Stomach (tissue), 9 donors: ENCODE results near the gene THBS4. TPM values are rescaled to one million over a fixed set of nuclear protein-coding genes. Genes with fewer than 3 reads are reported as not detected.
A peak's percentile ranks its signal among the peaks of the same experiment; 100 is the strongest.

Experiments used
- DNase-seq, 2 donors: peaks; one replicate each; pipeline versions ENCODE4 v3.0.0 to v3.0.0-alpha.2; 2013 to 2019
- H3K27ac ChIP-seq, 5 donors: fragments of 200-600 bp in 4 of 5; sonication (generic) in 4 of 5; one replicate each; pipeline ENCODE4 v1.5.1; 2013 to 2019; ENCODE audit warnings: mild to moderate bottlenecking in 1 of 5, moderate library complexity in 1 of 5
- H3K27me3 ChIP-seq, 3 donors: fragments of 200-600 bp; sonication (generic); one replicate each; pipeline ENCODE4 v1.5.1; 2017 to 2019; ENCODE audit warnings: mixed run types in 1 of 3
- H3K36me3 ChIP-seq, 4 donors: fragments of 200-600 bp; sonication (generic); 1 replicate in 3 of 4; 2 replicates in 1 of 4; pipeline ENCODE4 v1.5.1; 2016 to 2019
- H3K4me1 ChIP-seq, 4 donors: fragments of 200-600 bp; sonication (generic); one replicate each; pipeline ENCODE4 v1.5.1; 2016 to 2019
- H3K4me3 ChIP-seq, 4 donors: fragments of 200-600 bp; sonication (generic) in 3 of 4; one replicate each; pipeline ENCODE4 v1.5.1; 2016 to 2019; ENCODE audit warnings: mild to moderate bottlenecking in 1 of 4
- H3K9me3 ChIP-seq, 4 donors: fragments of 200-600 bp; sonication (generic); one replicate each; pipeline ENCODE4 v1.5.1; 2016 to 2019
- EP300 ChIP-seq: sonication (generic); formaldehyde crosslinking; IDR thresholded peaks from one replicate; pipeline ENCODE4 v1.6.1; 2017; ENCODE audit warnings: antibody characterized with exemption
- POLR2A ChIP-seq, 4 donors: fragments of 450-650 bp; IDR thresholded peaks; one replicate each; pipeline ENCODE4 v1.6.1; 2016; ENCODE audit warnings: antibody characterized with exemption in 4 of 4, control low read depth in 2 of 4, mild to moderate bottlenecking in 1 of 4, moderate library complexity in 1 of 4
- POLR2AphosphoS5 ChIP-seq, 3 donors: sonication (generic); formaldehyde crosslinking; IDR thresholded peaks; one replicate each; pipeline ENCODE4 v1.6.1; 2016; ENCODE audit warnings: antibody characterized with exemption in 3 of 3
- WGBS, 5 donors: extraction: QIAGEN DNeasy Blood & Tissue Kit in 3 of 5; methylation state at CpG; one replicate each; pipeline versions ENCODE4 v1.1.5 to v1.1.7; 2013 to 2018; 5-methylcytosine and 5-hydroxymethylcytosine counted together
- intact Hi-C: fragments of 100-400 bp; cut with DNase I; formaldehyde crosslinking; loops from one replicate; pipeline ENCODE4 v1.15.1; 2023; ENCODE audit warnings: low total_unique reads
- polyA plus RNA-seq, 3 donors: library from polyadenylated mRNA; stranded (reverse); fragments of 200-250 nt; gene quantifications; one replicate each; pipeline ENCODE4 v1.2.3, GENCODE V29; 2013
- total RNA-seq, 5 donors: library from RNA; depleted of rRNA; stranded (reverse); fragments of >200 nt; gene quantifications; one replicate each; pipeline versions ENCODE4 v1.1.0 to v1.2.3, GENCODE V29; 2014 to 2016
- TF ChIP-seq, protein P1 (sequence below), 7 experiments: fragments of 450-650 bp in 4 of 7; fragments of 200-600 bp in 3 of 7; sonication (generic) in 3 of 7; IDR thresholded peaks; one replicate each; pipeline ENCODE4 v1.5.1; 2016 to 2019; ENCODE audit warnings: antibody characterized with exemption in 7 of 7, control low read depth in 2 of 7, mild to moderate bottlenecking in 1 of 7
- donor health status: healthy with polysubstance abuse.
- donor health status: Bipolar disorder and iron deficiency.
- donor health status: healthy.

Gene THBS4
- total and polyA plus RNA-seq, 8 donors, result 0.19 to 38.2 (median 6.7) TPM; not detected in 1

DNA sequence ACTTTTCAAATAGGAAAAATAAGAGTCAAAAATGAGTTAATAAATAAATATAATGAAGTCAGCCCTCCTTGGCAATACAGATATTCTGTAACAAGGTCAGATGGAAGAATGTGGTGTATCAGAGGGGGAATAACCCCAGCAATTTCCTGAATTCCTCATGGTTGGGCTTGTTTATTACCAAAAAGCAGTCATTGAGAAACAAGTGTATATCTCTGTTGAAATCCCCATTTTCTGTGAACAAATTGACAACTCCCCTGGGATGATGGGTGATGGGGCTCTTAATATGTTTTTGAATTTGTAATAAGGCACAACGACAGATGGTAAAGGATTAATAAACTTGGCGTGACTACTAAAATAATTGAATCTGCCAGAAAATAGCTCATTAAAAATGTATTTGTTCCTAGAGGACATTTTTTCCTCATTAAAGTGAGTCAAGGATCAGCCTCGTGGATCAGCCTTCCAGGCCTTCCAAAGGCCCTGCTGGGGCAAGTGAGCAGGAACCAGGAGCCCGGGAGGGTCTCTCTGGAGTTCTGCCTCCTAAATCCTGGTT, 34.2 kb downstream of the THBS4 start:
- H3K27ac ChIP-seq, result no peak overlapping the region

DNA sequence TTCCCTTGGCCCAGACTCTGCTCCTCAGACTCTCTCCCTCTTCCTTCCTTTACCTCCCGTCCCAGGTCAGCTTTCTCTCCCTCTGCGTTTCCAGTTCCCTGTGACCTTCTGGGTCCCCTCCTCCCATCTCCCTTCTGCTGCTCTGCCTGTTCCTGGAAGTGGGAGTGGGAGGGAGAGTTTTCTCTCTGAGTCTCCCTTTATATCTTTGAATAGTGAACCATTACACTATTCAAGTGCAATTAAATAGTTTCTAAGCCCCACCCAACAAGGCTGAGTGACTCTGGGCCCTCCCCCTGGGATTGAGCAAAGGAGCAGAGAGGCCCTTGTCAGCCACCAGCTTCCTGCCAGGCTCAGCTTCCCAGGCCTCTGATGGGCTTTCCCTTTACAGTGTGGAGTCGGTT, 34.8 kb downstream of the THBS4 start:
- H3K4me1 ChIP-seq, result peaks cover 0 to 4% (median 0%) of the 10 kb centered on the region in 4 donors
- H3K36me3 ChIP-seq, result no peaks in the 10 kb centered on the region
- H3K27ac ChIP-seq, result no peak overlapping the region
- no peak overlapping the region for H3K4me3 ChIP-seq
- H3K27me3 ChIP-seq, result no peaks in the 10 kb centered on the region
- DNase-seq, result peak in 1 of 2 donors; percentile 23
- 38 to 58% (median 51%) methylated on average over 3 of the region's 3 CpGs for WGBS, 5 donors
- no peaks in the 10 kb centered on the region for H3K9me3 ChIP-seq
- intact Hi-C loops, result no loop called here
- TF ChIP-seq POLR2AphosphoS5 (IDR thresholded peaks at IDR 0.05) (no peak), POLR2A (IDR thresholded peaks at IDR 0.05) (no peak), EP300 (no peak)
- TF ChIP-seq, protein P1, sequence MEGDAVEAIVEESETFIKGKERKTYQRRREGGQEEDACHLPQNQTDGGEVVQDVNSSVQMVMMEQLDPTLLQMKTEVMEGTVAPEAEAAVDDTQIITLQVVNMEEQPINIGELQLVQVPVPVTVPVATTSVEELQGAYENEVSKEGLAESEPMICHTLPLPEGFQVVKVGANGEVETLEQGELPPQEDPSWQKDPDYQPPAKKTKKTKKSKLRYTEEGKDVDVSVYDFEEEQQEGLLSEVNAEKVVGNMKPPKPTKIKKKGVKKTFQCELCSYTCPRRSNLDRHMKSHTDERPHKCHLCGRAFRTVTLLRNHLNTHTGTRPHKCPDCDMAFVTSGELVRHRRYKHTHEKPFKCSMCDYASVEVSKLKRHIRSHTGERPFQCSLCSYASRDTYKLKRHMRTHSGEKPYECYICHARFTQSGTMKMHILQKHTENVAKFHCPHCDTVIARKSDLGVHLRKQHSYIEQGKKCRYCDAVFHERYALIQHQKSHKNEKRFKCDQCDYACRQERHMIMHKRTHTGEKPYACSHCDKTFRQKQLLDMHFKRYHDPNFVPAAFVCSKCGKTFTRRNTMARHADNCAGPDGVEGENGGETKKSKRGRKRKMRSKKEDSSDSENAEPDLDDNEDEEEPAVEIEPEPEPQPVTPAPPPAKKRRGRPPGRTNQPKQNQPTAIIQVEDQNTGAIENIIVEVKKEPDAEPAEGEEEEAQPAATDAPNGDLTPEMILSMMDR (IDR thresholded peaks at IDR 0.05), result no peak

More for the DNA sequence above, 34.2 kb downstream of the THBS4 start:
- no peaks in the 10 kb centered on the region for H3K36me3 ChIP-seq
- H3K27me3 ChIP-seq, result no peaks in the 10 kb centered on the region
- H3K4me1 ChIP-seq, result peaks cover 0 to 4% (median 0%) of the 10 kb centered on the region in 4 donors
- no peaks in the 10 kb centered on the region for H3K9me3 ChIP-seq
- 62 to 81% (median 77%) methylated on average over 4 of the region's 4 CpGs for WGBS, 5 donors
- DNase-seq, result no peak
- TF ChIP-seq EP300 (no peak), POLR2AphosphoS5 (IDR thresholded peaks at IDR 0.05) (no peak), POLR2A (IDR thresholded peaks at IDR 0.05) (no peak)
- TF ChIP-seq, protein P1 (IDR thresholded peaks at IDR 0.05), result no peak
- intact Hi-C loops, result no loop called here
- no peak overlapping the region for H3K4me3 ChIP-seq

DNA sequence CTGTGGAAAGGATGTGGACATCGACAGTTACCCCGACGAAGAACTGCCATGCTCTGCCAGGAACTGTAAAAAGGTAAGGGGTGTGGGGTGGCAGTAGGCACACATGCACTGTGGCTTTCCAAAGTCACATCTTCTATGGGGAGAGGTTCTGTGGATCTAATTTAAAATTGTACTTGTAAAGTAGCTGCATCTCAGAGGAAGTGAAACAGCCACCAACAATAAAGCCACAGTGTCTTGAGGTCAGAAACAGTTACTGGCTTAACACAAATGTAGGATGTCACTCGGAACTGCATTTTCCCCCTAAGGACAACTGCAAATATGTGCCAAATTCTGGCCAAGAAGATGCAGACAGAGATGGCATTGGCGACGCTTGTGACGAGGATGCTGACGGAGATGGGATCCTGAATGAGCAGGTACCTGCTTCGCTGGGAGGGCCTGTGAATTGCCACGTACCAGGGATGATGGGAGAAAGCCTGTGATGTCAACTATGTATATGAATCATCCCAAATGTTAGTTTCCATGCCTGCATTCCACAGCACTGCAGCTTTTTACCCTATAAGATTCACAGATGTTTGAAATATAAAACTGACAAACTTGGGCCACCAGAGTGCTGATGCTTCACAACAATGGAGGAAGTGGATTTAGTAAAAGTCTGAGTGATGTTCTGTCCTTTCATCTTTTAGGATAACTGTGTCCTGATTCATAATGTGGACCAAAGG, 35.3 kb downstream of the THBS4 start:
- TF ChIP-seq POLR2AphosphoS5 (IDR thresholded peaks at IDR 0.05) (no peak), POLR2A (IDR thresholded peaks at IDR 0.05) (no peak)
- intact Hi-C loops, result no loop called here
- H3K27ac ChIP-seq, result no peak overlapping the region
- H3K9me3 ChIP-seq, result no peaks in the 10 kb centered on the region
- H3K4me1 ChIP-seq, result peaks cover 0 to 4% (median 0%) of the 10 kb centered on the region in 4 donors
- H3K4me3 ChIP-seq, result no peak overlapping the region
- no peaks in the 10 kb centered on the region for H3K27me3 ChIP-seq
- no peaks in the 10 kb centered on the region for H3K36me3 ChIP-seq
- WGBS, 5 donors, result 80 to 92% (median 84%) methylated on average over 10 of the region's 10 CpGs
- no peak for DNase-seq

DNA sequence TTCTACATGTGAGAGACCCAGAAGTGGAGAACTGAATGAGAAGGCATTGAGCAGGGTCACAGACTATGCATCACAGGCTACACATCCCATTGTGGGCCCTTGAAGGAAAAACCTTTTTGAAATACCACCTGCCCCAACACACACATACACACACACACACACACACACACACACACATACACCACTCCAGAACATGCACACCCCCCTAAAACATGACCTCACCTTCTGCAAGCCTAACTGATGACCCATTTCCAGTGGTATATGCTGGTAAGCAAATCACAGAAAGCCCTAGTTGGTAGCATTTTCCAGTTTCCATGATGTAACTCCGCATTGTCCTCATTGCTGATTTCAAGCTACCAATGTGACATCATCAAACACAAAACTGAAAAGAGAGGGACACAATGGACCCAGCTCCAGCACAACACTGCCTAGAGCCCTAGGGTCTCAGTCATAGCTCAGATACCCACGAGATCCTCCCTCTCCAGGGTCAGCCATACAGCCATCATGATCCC, 36.4 kb downstream of the THBS4 start:
- intact Hi-C loops, result no loop called here
- WGBS, 5 donors, result 70 to 100% (median 89%) methylated on average over 1 to 2 of the region's 2 CpGs
- no peak for TF ChIP-seq POLR2A (IDR thresholded peaks at IDR 0.05)
- TF ChIP-seq EP300, result no peak
- TF ChIP-seq, protein P1 (IDR thresholded peaks at IDR 0.05), result no peak
- no peak for TF ChIP-seq POLR2AphosphoS5 (IDR thresholded peaks at IDR 0.05)

More for the DNA sequence above, 36.4 kb downstream of the THBS4 start:
- peaks cover 0 to 4% (median 0%) of the 10 kb centered on the region in 4 donors for H3K4me1 ChIP-seq
- DNase-seq, result no peak
- no peak overlapping the region for H3K4me3 ChIP-seq
- H3K9me3 ChIP-seq, result no peaks in the 10 kb centered on the region
- H3K27me3 ChIP-seq, result no peaks in the 10 kb centered on the region
- no peaks in the 10 kb centered on the region for H3K36me3 ChIP-seq
- H3K27ac ChIP-seq, result no peak overlapping the region
